Stimulated activated CD8-positive, alpha-beta memory T cell treated with anti-CD3 and anti-CD28 coated beads, Interleukin-7, amount 100 ng/mL, for 48 hours (primary cell): ENCODE measurements around the gene RAD9B.
"Not testable (repeated sequence)": the region's sequence is repeated elsewhere in the genome, so short reads cannot be mapped to it uniquely, and the experiment has no call there.

Experiments used
- DNase-seq, 2 donors: peaks; one replicate each; pipeline ENCODE4 v3.0.0-alpha.2; 2020; ENCODE audit warnings: low read depth in 1 of 2; ENCODE audit errors: extremely low read depth in 1 of 2

The RAD9B gene

GRCh38 chr12:110520876-110521712 is 19.0 kb downstream of the RAD9B start:
- DNase-seq, result not testable (repeated sequence)

GRCh38 chr12:110528277-110528839 is 26.2 kb downstream of the RAD9B start:
- no peak for DNase-seq

- DNase-seq, result no peak
Observed at GRCh38 chr12:110530511-110530910, 28.4 kb downstream of the RAD9B start.

- DNase-seq, result no peak
Observed at GRCh38 chr12:110531741-110532333, 29.7 kb downstream of the RAD9B start.

GRCh38 chr12:110532644-110533043 is 30.5 kb downstream of the RAD9B start:
- no peak for DNase-seq

- DNase-seq, result no peak
Observed at GRCh38 chr12:110533607-110534006, 31.5 kb downstream of the RAD9B start.

- no peak for DNase-seq
Observed at GRCh38 chr12:110534811-110535210, 32.7 kb downstream of the RAD9B start.

- no peak for DNase-seq
Observed at GRCh38 chr12:110536834-110537604, 34.9 kb downstream of the RAD9B start.

- DNase-seq, result no peak
Observed at GRCh38 chr12:110537605-110538409, 35.7 kb downstream of the RAD9B start.

GRCh38 chr12:110538869-110539622 is 36.9 kb downstream of the RAD9B start:
- no peak for DNase-seq

GRCh38 chr12:110540048-110540447 is 37.9 kb downstream of the RAD9B start:
- DNase-seq, result no peak

- no peak for DNase-seq
Observed at GRCh38 chr12:110543252-110543959, 41.3 kb downstream of the RAD9B start.

GRCh38 chr12:110543965-110544364 is 41.8 kb downstream of the RAD9B start:
- no peak for DNase-seq

GRCh38 chr12:110545259-110545658 is 43.1 kb downstream of the RAD9B start:
- not testable (repeated sequence) for DNase-seq

- no peak for DNase-seq
Observed at GRCh38 chr12:110545812-110546211, 43.7 kb downstream of the RAD9B start.

- DNase-seq, result no peak
Observed at GRCh38 chr12:110546339-110546738, 44.2 kb downstream of the RAD9B start.

GRCh38 chr12:110547090-110547489 is 45.0 kb downstream of the RAD9B start:
- no peak for DNase-seq

GRCh38 chr12:110548678-110549077 is 46.5 kb downstream of the RAD9B start:
- DNase-seq, result no peak

GRCh38 chr12:110549716-110550115 is 47.6 kb downstream of the RAD9B start:
- DNase-seq, result no peak
